Fibroblast of pulmonary artery (primary cell): ENCODE results near the gene TMUB2.

Experiments used
- DNase-seq: peaks from one replicate; pipeline ENCODE4 v3.0.0-alpha.2; 2010; ENCODE audit warnings: low read depth
- H3K4me3 ChIP-seq: replicated peaks from 2 replicates; pipeline ENCODE4 v1.5.1; 2011; ENCODE audit warnings: low read depth, mild to moderate bottlenecking, control low read depth, low read length, moderate library complexity
- TF ChIP-seq, protein P1 (sequence below): IDR thresholded peaks from 2 replicates; pipeline ENCODE4 v1.5.1; 2011; ENCODE audit warnings: mild to moderate bottlenecking, control low read depth, low read length, inconsistent platforms; ENCODE audit errors: missing control alignments

Gene TMUB2

GRCh38 chr17:44149750-44150329 is 36.9 kb upstream of the TMUB2 start:
- TF ChIP-seq, protein P1, sequence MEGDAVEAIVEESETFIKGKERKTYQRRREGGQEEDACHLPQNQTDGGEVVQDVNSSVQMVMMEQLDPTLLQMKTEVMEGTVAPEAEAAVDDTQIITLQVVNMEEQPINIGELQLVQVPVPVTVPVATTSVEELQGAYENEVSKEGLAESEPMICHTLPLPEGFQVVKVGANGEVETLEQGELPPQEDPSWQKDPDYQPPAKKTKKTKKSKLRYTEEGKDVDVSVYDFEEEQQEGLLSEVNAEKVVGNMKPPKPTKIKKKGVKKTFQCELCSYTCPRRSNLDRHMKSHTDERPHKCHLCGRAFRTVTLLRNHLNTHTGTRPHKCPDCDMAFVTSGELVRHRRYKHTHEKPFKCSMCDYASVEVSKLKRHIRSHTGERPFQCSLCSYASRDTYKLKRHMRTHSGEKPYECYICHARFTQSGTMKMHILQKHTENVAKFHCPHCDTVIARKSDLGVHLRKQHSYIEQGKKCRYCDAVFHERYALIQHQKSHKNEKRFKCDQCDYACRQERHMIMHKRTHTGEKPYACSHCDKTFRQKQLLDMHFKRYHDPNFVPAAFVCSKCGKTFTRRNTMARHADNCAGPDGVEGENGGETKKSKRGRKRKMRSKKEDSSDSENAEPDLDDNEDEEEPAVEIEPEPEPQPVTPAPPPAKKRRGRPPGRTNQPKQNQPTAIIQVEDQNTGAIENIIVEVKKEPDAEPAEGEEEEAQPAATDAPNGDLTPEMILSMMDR: no peak
- H3K4me3 ChIP-seq: no peak overlapping the region

GRCh38 chr17:44152875-44153274 is 33.9 kb upstream of the TMUB2 start:
- H3K4me3 ChIP-seq: no peak overlapping the region
- TF ChIP-seq, protein P1: no peak
- DNase-seq: no peak

More at GRCh38 chr17:44149750-44150329, 36.9 kb upstream of the TMUB2 start:
- no peak for DNase-seq

- TF ChIP-seq, protein P1: no peak
- no peak overlapping the region for H3K4me3 ChIP-seq
- no peak for DNase-seq
Observed at GRCh38 chr17:44155488-44155887, 31.3 kb upstream of the TMUB2 start.

GRCh38 chr17:44159519-44160210 is 27.1 kb upstream of the TMUB2 start:
- TF ChIP-seq, protein P1: no peak
- DNase-seq: peak; percentile 46
- no peak overlapping the region for H3K4me3 ChIP-seq

DNA sequence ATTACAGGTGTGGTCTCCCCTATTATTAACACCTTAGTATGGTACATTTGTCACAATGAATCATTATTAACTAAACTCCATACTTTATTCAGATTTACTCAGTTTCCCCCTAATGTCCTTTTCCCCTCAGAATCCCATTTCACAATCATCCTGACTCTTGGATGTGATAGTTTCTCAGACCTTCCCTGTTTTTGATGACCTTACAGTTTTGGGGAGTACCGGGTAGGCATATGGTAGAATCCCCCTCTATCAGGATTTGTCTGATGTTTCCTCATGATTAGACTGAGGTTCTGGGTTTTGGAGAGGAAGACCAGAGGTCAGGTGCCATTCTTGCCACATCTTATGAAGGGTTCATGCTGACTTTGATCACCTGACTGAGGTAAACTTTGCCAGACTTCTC is 22.3 kb upstream of the TMUB2 start:
- TF ChIP-seq, protein P1: no peak
- H3K4me3 ChIP-seq: no peak overlapping the region
- DNase-seq: no peak

GRCh38 chr17:44167181-44167861 is 19.5 kb upstream of the TMUB2 start:
- no peak for DNase-seq
- H3K4me3 ChIP-seq: no peak overlapping the region
- TF ChIP-seq, protein P1: no peak
